Sciatic nerve (tissue), 2 donors: ENCODE results near the gene LRP1B. TPM values are rescaled to one million over a fixed set of nuclear protein-coding genes. Genes with fewer than 3 reads are reported as not detected.
"Not testable (repeated sequence)": the region's sequence is repeated elsewhere in the genome, so short reads cannot be mapped to it uniquely, and the experiment has no call there.

Experiments used
- ATAC-seq: fragments of 200-7000 bp; cut with Tn5 transposase; one replicate; pipeline ENCODE4 v1.9.1; 2020; ENCODE audit warnings: mild to moderate bottlenecking, moderate library complexity
- DNase-seq: peaks from one replicate; pipeline ENCODE4 v3.0.0-alpha.2; 2020; ENCODE audit warnings: low spot score
- intact Hi-C: fragments of 100-400 bp; cut with DNase I; formaldehyde crosslinking; loops from one replicate; pipeline ENCODE4 v1.14.2; 2022
- total RNA-seq: library from RNA; stranded (reverse); fragmentation: NEBNext Ultra II Directional; extraction: Animal tissue kit (Norgen Biotek cat#: 25700); gene quantifications from one replicate; pipeline ENCODE4 v1.2.1, GENCODE V29; 2021
- donor health status: DM: no; HTN: no; CAD: no.
- donor health status: DM: no; HTN: no; CAD: no.

LRP1B gene
- total RNA-seq, 1 donor from 2014 or later: 0.62 TPM

GRCh38 chr2:142119347-142119746 is 11.5 kb downstream of the LRP1B start:
- intact Hi-C loops: no loop called here
- DNase-seq (no peak), ATAC-seq (no peak)

- intact Hi-C loops: no loop called here
- no peak for ATAC-seq
Measured at GRCh38 chr2:142112757-142113221, 18.0 kb downstream of the LRP1B start.

GRCh38 chr2:142104134-142104758 is 26.6 kb downstream of the LRP1B start:
- DNase-seq (no peak), ATAC-seq (no peak)
- intact Hi-C loops: no loop called here

More at GRCh38 chr2:142112757-142113221, 18.0 kb downstream of the LRP1B start:
- no peak for DNase-seq

- intact Hi-C loops: no loop called here
- DNase-seq (no peak), ATAC-seq (no peak)
Measured at GRCh38 chr2:142100970-142101369, 29.8 kb downstream of the LRP1B start.

DNA sequence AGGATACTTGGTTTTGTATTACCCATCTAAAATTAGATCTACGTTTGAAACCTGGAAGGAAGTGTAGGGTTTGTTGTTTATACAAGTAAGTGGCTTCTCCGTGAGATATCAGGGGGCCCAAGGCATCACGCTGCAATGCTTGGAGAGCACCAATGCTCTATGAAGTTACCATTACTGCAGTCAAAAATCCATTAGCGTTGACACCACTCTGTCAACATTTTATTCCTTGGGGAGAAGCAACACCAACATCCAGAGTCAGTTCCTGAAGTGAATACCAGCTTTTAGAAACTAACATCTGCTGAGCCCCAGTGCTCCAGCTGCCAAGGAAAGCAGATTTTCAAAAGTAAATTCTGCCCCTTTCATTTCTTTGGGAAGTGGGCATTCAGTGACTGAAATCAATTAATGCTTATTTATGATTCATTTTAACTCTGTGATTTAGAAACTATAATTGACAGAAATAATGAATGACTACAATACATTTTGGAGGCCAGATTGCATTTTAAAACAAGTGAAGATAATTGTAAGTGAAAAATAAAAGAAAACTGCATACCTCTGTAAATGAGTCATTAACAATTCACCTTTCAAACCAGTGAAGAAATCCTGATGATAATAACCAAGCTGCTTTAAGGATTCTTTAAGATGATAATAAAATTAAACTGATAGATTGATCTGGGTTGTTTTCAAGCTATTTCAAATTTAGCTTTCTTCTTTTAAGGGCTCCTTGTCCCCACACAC is 30.5 kb downstream of the LRP1B start:
- DNase-seq (no peak), ATAC-seq (no peak)
- intact Hi-C loops: no loop called here

- ATAC-seq: no peak
- intact Hi-C loops: no loop called here
- DNase-seq: no peak
Measured at GRCh38 chr2:142097711-142098110, 33.1 kb downstream of the LRP1B start.

GRCh38 chr2:142095647-142096046 is 35.2 kb downstream of the LRP1B start:
- DNase-seq (no peak), ATAC-seq (no peak)
- intact Hi-C loops: no loop called here

- intact Hi-C loops: no loop called here
- no peak for ATAC-seq
- no peak for DNase-seq
Measured at GRCh38 chr2:142094233-142094632, 36.6 kb downstream of the LRP1B start.

- intact Hi-C loops: no loop called here
- ATAC-seq (no peak), DNase-seq (no peak)
Measured at GRCh38 chr2:142088058-142088568, 42.7 kb downstream of the LRP1B start.

DNA sequence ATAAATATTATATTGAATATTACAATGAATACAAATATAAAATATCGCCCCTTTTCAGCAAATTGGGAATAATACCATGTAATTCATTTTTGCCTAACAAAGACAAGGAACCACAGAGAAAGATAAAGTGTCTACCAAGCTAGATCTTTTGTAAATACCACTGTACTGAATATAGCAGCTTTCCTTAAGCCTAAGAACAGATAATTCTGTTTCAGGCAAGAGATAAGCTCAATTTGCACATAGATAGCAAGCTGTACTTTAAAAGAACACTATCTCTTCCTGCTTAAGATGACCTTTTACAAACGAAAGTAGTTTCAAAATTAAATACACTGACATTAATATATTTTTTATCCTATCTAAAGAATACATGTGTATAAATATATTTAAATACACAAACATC is 43.2 kb downstream of the LRP1B start:
- ATAC-seq, DNase-seq, intact Hi-C loops: not testable (repeated sequence)

GRCh38 chr2:142082368-142082767 is 48.4 kb downstream of the LRP1B start:
- ATAC-seq (no peak), DNase-seq (no peak)
- intact Hi-C loops: no loop called here

DNA sequence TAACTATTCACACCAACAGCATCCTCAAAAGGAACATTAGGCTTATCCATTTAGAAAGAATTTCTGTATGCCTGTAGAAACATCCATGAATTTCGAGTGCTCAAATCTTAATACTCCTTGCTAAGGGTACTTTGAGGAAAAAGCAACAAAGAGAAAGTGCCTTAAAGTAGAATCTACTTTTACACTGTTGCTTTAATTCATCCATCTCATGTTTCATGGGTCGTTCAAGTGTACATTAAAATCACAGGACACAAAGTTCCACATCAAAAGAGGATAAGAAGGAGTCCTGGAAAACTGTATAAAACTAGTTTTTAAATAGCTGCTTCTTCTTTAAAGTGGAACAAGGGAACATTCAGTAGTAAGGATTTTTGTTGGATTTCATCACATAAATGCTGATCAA is 54.5 kb downstream of the LRP1B start:
- ATAC-seq (no peak), DNase-seq (no peak)
- intact Hi-C loops: no loop called here

- DNase-seq (no peak), ATAC-seq (no peak)
- intact Hi-C loops: no loop called here
Measured at GRCh38 chr2:142075826-142076225, 55.0 kb downstream of the LRP1B start.

DNA sequence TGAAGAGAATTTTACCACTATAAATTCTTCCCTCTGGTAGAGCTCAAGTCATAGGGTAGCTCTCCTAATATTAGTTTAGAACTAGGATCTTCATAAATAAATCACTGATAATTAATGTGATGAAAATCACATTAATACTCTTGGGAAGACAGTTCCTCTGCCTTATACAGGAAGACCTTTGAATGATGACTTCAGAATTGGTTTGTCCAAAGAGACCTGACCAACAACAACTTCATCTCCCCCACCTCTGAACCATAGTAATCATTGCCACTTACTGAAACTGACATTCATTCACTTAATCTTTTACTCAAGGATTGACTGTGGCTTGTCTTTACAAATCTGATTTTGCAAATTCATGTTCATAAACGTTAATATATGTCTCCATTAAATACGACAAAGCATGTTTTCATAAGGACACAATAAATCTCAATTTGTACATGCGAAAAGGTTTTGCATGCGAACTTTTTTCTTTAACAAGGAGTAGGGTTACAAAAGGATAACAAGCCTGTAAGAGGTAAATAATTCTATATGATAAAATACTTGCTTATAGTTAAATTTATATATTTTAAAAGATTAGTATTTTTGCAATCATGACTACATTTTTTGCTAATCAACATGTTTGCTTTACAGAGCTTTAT is 61.4 kb downstream of the LRP1B start:
- DNase-seq (no peak), ATAC-seq (no peak)
- intact Hi-C loops: loop anchor here (5.0 kb wide), 1 partner anchor 268 kb away; no protein-coding TSS in a partner anchor

- DNase-seq (no peak), ATAC-seq (no peak)
- intact Hi-C loops: loop anchor here (5.0 kb wide), 1 partner anchor 272 kb away; no protein-coding TSS in a partner anchor
Measured at GRCh38 chr2:142065700-142066099, 65.1 kb downstream of the LRP1B start.

GRCh38 chr2:142065156-142065555 is 65.7 kb downstream of the LRP1B start:
- no peak for ATAC-seq
- intact Hi-C loops: loop anchor here (5.0 kb wide), 1 partner anchor 272 kb away; no protein-coding TSS in a partner anchor

DNA sequence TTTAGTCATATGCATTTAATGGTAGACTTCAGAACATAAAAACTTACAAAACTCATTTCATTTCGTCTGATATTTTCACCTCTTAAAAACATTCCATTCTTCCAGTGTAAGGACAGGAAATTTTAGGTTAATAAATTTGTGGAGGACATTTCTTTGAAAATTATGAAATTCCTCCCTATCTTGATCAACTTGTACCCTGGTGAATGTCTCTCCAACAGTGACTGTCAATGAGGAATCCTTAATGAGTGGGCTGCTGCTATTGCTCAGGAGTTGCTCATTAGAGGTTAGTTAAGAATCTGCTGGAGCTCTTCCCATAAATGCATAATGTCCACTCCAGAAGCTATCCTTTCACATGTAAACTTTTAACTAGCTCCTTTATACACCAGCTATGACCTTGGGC is 69.1 kb downstream of the LRP1B start:
- intact Hi-C loops: no loop called here
- ATAC-seq (no peak), DNase-seq (no peak)

More at GRCh38 chr2:142065156-142065555, 65.7 kb downstream of the LRP1B start:
- no peak for DNase-seq

- no peak for ATAC-seq
- no peak for DNase-seq
- intact Hi-C loops: no loop called here
Measured at GRCh38 chr2:142058149-142058548, 72.7 kb downstream of the LRP1B start.

DNA sequence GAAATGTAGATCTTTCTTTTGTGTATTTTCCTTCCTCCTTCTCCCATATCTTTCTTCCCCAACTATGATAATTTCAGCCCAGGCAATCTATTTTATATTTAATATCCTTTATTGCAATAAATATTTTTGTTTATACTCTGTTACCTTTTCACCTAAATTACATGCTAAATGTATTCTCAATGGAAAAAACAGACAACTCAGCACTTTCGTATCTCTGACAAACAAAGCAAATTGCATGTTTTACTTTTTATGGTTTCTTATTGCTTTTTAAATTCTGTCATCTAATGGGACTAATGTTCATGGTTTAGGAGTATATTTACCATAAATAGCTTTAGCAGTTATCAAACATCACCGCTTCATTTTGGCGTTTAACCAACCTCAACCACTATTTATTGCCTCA is 74.0 kb downstream of the LRP1B start:
- ATAC-seq: no peak
- DNase-seq: no peak
- intact Hi-C loops: no loop called here
